ENCODE data around the gene PGM2.

DNA sequence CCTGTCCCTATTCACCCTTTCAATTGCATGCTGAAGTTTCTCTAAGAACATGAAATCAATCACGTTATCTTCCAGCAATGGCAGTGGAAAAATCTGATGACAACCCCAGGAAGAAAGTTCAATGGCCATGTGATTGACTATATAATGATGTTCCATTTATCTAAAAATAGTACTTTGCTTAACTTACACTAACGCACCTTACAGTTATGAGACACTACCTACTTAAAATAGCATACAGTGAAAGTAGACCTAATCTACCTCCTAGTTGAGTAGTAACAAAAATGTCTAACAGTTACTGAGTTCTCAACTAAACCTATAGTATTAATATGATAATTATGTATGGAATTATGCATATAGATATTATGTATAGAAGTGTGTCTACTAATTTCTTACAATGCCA lies 28.6 kb upstream of the PGM2 start:
- TF ChIP-seq, protein P1, sequence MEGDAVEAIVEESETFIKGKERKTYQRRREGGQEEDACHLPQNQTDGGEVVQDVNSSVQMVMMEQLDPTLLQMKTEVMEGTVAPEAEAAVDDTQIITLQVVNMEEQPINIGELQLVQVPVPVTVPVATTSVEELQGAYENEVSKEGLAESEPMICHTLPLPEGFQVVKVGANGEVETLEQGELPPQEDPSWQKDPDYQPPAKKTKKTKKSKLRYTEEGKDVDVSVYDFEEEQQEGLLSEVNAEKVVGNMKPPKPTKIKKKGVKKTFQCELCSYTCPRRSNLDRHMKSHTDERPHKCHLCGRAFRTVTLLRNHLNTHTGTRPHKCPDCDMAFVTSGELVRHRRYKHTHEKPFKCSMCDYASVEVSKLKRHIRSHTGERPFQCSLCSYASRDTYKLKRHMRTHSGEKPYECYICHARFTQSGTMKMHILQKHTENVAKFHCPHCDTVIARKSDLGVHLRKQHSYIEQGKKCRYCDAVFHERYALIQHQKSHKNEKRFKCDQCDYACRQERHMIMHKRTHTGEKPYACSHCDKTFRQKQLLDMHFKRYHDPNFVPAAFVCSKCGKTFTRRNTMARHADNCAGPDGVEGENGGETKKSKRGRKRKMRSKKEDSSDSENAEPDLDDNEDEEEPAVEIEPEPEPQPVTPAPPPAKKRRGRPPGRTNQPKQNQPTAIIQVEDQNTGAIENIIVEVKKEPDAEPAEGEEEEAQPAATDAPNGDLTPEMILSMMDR (conservative IDR thresholded peaks at IDR 0.05; ENCODE audit: low read depth, low read length): no peak
- TF ChIP-seq EZH2phosphoT487 (IDR thresholded peaks at IDR 0.05; ENCODE audit: borderline replicate concordance, low read length): no peak
